ENCODE data around the gene PLPPR3. TPM values are rescaled to one million over a fixed set of nuclear protein-coding genes. Genes with fewer than 3 reads are reported as not detected.
A peak's percentile ranks its signal among the peaks of the same experiment; 100 is the strongest.

Gene PLPPR3
- total RNA-seq, 2 experiments from 2014 or later, result not detected

DNA sequence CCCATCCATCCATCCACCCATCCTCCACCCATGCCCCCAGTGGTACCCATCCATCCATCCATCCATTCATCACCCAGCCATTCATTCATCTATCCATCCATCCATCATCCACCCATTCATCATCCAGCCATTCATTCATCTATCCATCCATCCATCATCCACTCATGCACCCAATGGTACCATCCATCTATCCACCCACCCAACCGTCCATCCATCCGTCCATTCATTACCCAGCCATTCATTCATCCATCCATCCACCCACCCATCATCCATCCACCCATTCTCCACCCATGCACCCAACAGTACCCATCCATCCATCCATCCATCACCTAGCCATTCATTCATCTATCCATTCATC is 5.3 kb downstream of the PLPPR3 start:
- DNase-seq (no peak), ATAC-seq (no peak)
- H3K36me3 Mint-ChIP-seq (ENCODE audit: low read depth), result peaks cover 29% of the 10 kb centered on the region
- no peaks in the 10 kb centered on the region for H3K4me1 Mint-ChIP-seq (ENCODE audit: low read depth)
- ChIA-PET POLR2A (no interaction called here), CTCF (no interaction called here)
- no peak overlapping the region for H3K4me3 Mint-ChIP-seq
- intact Hi-C loops (cut with micrococcal nuclease), result no loop called here
- no peaks in the 10 kb centered on the region for H3K27me3 Mint-ChIP-seq
- H3K9me3 Mint-ChIP-seq, result no peaks in the 10 kb centered on the region
- H3K27ac Mint-ChIP-seq, result no peak overlapping the region
- TF ChIP-seq, protein P1, sequence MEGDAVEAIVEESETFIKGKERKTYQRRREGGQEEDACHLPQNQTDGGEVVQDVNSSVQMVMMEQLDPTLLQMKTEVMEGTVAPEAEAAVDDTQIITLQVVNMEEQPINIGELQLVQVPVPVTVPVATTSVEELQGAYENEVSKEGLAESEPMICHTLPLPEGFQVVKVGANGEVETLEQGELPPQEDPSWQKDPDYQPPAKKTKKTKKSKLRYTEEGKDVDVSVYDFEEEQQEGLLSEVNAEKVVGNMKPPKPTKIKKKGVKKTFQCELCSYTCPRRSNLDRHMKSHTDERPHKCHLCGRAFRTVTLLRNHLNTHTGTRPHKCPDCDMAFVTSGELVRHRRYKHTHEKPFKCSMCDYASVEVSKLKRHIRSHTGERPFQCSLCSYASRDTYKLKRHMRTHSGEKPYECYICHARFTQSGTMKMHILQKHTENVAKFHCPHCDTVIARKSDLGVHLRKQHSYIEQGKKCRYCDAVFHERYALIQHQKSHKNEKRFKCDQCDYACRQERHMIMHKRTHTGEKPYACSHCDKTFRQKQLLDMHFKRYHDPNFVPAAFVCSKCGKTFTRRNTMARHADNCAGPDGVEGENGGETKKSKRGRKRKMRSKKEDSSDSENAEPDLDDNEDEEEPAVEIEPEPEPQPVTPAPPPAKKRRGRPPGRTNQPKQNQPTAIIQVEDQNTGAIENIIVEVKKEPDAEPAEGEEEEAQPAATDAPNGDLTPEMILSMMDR (IDR thresholded peaks at IDR 0.05), result no peak

DNA sequence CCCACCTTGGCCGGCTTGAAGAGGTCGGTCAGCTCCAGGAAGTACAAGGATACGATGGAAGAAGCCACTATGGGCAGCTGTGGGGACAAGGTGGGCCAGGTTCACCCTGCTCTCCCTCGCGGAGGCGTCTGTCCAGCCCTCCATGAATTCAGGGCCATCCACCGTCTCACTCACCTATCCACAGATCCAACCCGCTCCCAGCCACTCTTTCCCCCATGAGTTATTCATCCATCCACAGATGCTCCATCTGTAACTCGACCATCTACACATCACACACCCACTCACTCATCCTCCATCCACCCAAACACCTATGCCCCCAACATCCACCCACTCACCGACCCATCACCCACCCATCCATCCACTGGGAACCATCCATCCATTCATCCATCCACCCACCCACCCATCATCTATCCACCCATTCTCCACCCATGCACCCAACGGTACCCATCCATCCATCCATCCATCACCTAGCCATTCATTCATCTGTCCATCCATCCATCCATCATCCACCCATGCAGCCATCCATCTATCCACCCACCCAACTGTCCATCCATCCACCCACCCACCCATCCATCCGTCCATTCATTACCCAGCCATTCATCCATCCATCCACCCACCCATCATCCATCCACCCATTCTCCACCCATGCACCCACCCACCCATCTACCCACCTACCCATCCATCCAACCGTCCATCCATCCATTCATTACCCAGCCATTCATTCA is 5.8 kb downstream of the PLPPR3 start:
- Mint-ChIP-seq H3K4me3 (no peak overlapping the region), H3K36me3 (ENCODE audit: low read depth) (peaks cover 31% of the 10 kb centered on the region), H3K27me3 (no peaks in the 10 kb centered on the region), H3K4me1 (ENCODE audit: low read depth) (no peaks in the 10 kb centered on the region), H3K9me3 (no peaks in the 10 kb centered on the region), H3K27ac (no peak overlapping the region)
- DNase-seq, result no peak
- TF ChIP-seq, protein P1 (IDR thresholded peaks at IDR 0.05), result no peak
- ChIA-PET POLR2A (interaction anchor here (4.0 kb wide), 1 partner anchor 16 kb away, joined by 106 read pairs; the partner anchor contains the start of gene PTBP1), CTCF (no interaction called here)
- no peak for ATAC-seq
- intact Hi-C loops (cut with micrococcal nuclease), result no loop called here

DNA sequence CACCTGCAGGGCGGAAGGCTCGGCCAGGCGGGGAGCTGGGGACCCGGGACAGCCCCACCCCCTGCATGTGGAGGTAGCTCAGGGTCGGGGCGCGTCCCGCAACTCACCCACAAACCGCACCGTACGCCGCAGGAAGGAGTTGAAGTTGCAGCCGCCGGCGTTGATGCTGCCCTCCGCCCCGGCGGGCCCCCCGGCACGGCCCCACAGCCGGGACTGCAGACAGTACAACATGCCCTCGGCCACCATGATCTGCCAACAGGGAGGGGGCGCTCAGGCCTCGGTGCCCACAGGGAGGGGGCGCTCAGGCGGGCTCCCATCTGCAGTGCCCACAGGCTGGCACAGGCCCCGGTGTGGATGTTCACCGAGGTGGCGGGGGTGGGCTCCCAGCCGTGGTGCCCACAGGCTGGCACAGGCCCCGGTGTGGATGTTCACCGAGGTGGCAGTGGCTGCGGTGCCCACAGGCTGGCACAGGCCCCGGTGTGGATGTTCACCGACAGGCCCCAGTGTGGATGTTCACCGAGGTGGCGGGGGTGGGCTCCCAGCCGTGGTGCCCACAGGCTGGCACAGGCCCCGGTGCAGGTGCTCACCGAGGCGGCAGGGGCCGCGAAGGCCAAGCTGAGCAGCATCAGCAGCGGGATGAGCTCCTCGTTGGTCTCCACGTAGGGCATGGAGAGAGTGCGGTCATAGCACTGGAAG is 6.5 kb downstream of the PLPPR3 start:
- ATAC-seq (peak; percentile 21), DNase-seq (no peak)
- intact Hi-C loops (cut with micrococcal nuclease), result no loop called here
- ChIA-PET CTCF (no interaction called here), POLR2A (interaction anchor here (1.1 to 4.0 kb wide), 3 partner anchors 9 to 169 kb away, joined by 3 to 106 read pairs (median 4); partner anchors contain the start of genes PTBP1 and WDR18)
- H3K4me3 Mint-ChIP-seq, result no peak overlapping the region
- peaks cover 35% of the 10 kb centered on the region for H3K36me3 Mint-ChIP-seq (ENCODE audit: low read depth)
- no peak overlapping the region for H3K27ac Mint-ChIP-seq
- TF ChIP-seq, protein P1 (IDR thresholded peaks at IDR 0.05), result no peak
- H3K27me3 Mint-ChIP-seq, result no peaks in the 10 kb centered on the region
- no peaks in the 10 kb centered on the region for H3K9me3 Mint-ChIP-seq
- no peaks in the 10 kb centered on the region for H3K4me1 Mint-ChIP-seq (ENCODE audit: low read depth)

DNA sequence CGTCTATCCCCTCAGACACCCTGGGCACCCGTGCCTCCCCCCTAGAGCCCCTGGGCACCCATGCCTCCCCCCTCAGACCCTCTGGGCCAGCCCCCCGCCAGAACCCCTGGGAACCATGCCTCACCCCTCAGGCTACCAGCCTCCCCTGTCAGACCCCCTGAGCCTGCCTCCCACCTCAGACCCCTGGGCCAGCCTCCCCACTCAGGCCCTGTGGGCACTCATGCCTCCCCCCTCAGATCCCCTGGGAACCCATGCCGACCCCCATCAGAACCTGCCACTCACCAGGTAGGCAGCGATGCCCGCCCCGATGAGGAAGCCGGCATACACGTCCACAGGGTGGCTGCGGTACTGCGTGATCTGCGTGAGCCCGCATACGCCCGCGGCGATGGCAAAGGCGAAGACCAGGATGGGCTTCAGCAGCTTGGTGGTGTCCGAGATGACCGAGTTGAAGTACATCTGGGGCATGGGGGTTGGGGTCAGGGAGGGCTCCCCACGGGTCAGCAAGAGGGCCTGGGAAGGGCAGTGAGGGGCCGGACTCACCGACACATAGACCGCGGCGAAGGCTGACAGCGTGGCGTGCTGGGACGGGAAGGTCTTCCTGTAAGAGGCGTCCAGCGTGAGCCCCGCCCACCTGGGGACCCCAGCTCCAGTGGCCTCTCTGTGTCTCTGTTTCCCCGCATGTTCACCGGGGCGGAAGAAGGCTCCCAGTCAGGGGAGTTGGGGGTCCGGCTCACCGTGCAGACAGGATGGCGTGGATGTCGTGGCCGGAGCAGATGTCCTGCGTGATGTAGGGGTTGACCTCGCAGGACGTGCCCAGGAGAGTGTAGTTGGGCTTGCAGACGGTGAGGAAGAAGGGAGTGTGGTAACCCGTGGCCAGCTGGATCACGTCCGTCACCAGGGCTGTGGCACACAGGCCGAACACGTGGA is 7.3 kb downstream of the PLPPR3 start:
- H3K27ac Mint-ChIP-seq, result no peak overlapping the region
- CTCF ChIA-PET, result no interaction called here
- H3K4me1 Mint-ChIP-seq (ENCODE audit: low read depth), result no peaks in the 10 kb centered on the region
- H3K9me3 Mint-ChIP-seq, result no peaks in the 10 kb centered on the region
- H3K4me3 Mint-ChIP-seq, result no peak overlapping the region
- ATAC-seq (peak; percentile 17), DNase-seq (peak; percentile 27)
- H3K27me3 Mint-ChIP-seq, result no peaks in the 10 kb centered on the region
- intact Hi-C loops (cut with micrococcal nuclease), result no loop called here
- peaks cover 43% of the 10 kb centered on the region for H3K36me3 Mint-ChIP-seq (ENCODE audit: low read depth)
- TF ChIP-seq, protein P1 (IDR thresholded peaks at IDR 0.05), result no peak
- POLR2A ChIA-PET, result interaction anchor here (1.1 to 4.0 kb wide), 3 partner anchors 9 to 170 kb away, joined by 3 to 106 read pairs (median 4); partner anchors contain the start of genes PTBP1 and WDR18

All from activated CD8-positive, alpha-beta T cell treated with anti-CD3 and anti-CD28 coated beads for 36 hours (primary cell).